Progenitor cell of endocrine pancreas (in vitro differentiated cells): ENCODE measurements around the gene HCLS1. TPM values are rescaled to one million over a fixed set of nuclear protein-coding genes. Genes with fewer than 3 reads are reported as not detected.

ENCODE experiments used
- DNase-seq: peaks from one replicate; pipeline ENCODE4 v3.0.0; 2021; ENCODE audit warnings: low spot score; ENCODE audit not compliant: unreplicated experiment
- H3K27ac Mint-ChIP-seq: 2 replicates; pipeline ENCODE4 v1.8.0; 2021; ENCODE audit warnings: mild to moderate bottlenecking, moderate library complexity, mixed read lengths
- H3K27me3 Mint-ChIP-seq: 2 replicates; pipeline ENCODE4 v1.8.0; 2021; ENCODE audit warnings: mixed read lengths
- H3K36me3 Mint-ChIP-seq: 2 replicates; pipeline ENCODE4 v1.8.0; 2022; ENCODE audit warnings: mixed read lengths; ENCODE audit not compliant: insufficient read depth
- H3K4me1 Mint-ChIP-seq: 2 replicates; pipeline ENCODE4 v1.8.0; 2021; ENCODE audit warnings: low read depth, mixed read lengths
- H3K4me3 Mint-ChIP-seq: 2 replicates; pipeline ENCODE4 v1.8.0; 2021; ENCODE audit warnings: low read depth, mild to moderate bottlenecking, moderate library complexity, mixed read lengths
- H3K9me3 Mint-ChIP-seq: 2 replicates; pipeline ENCODE4 v1.8.0; 2021; ENCODE audit warnings: low read depth, mixed read lengths
- CTCF ChIP-seq: fragments of 200-600 bp; sonication (generic); IDR thresholded peaks from one replicate; pipeline ENCODE4 v1.5.0; 2021; ENCODE audit warnings: antibody characterized with exemption, mild to moderate bottlenecking; ENCODE audit not compliant: unreplicated experiment
- total RNA-seq: library from RNA; stranded (reverse); gene quantifications from 2 replicates; pipeline ENCODE4 v1.2.1, GENCODE V29; 2021

The HCLS1 gene
- total RNA-seq, 1 donor from 2014 or later: 0.46 TPM

GRCh38 chr3:121654493-121655385 lies 6.0 kb downstream of the HCLS1 start:
- Mint-ChIP-seq H3K9me3 (no peaks in the 10 kb centered on the region), H3K27me3 (no peaks in the 10 kb centered on the region), H3K27ac (no peak overlapping the region), H3K36me3 (peaks cover 1% of the 10 kb centered on the region), H3K4me1 (no peaks in the 10 kb centered on the region), H3K4me3 (no peak overlapping the region)
- no peak for TF ChIP-seq CTCF
- DNase-seq: no peak

GRCh38 chr3:121651684-121652083 lies 9.0 kb downstream of the HCLS1 start:
- H3K36me3 Mint-ChIP-seq: peaks cover 1% of the 10 kb centered on the region
- DNase-seq: no peak
- no peak overlapping the region for H3K27ac Mint-ChIP-seq
- no peaks in the 10 kb centered on the region for H3K9me3 Mint-ChIP-seq
- H3K27me3 Mint-ChIP-seq: no peaks in the 10 kb centered on the region
- no peaks in the 10 kb centered on the region for H3K4me1 Mint-ChIP-seq
- no peak overlapping the region for H3K4me3 Mint-ChIP-seq
- TF ChIP-seq CTCF: no peak

GRCh38 chr3:121649645-121650044 lies 11.1 kb downstream of the HCLS1 start:
- no peak overlapping the region for H3K4me3 Mint-ChIP-seq
- no peaks in the 10 kb centered on the region for H3K27me3 Mint-ChIP-seq
- no peaks in the 10 kb centered on the region for H3K4me1 Mint-ChIP-seq
- H3K27ac Mint-ChIP-seq: no peak overlapping the region
- TF ChIP-seq CTCF: no peak
- H3K36me3 Mint-ChIP-seq: peaks cover 1% of the 10 kb centered on the region
- H3K9me3 Mint-ChIP-seq: no peaks in the 10 kb centered on the region
- DNase-seq: no peak

- no peak for DNase-seq
- H3K36me3 Mint-ChIP-seq: peaks cover 1% of the 10 kb centered on the region
- no peaks in the 10 kb centered on the region for H3K4me1 Mint-ChIP-seq
- no peak overlapping the region for H3K27ac Mint-ChIP-seq
- no peaks in the 10 kb centered on the region for H3K9me3 Mint-ChIP-seq
- no peak overlapping the region for H3K4me3 Mint-ChIP-seq
- H3K27me3 Mint-ChIP-seq: no peaks in the 10 kb centered on the region
- no peak for TF ChIP-seq CTCF
Measured at GRCh38 chr3:121648219-121648958, 12.3 kb downstream of the HCLS1 start.

GRCh38 chr3:121645054-121645453 lies 15.6 kb downstream of the HCLS1 start:
- no peak for TF ChIP-seq CTCF
- H3K4me3 Mint-ChIP-seq: no peak overlapping the region
- H3K27me3 Mint-ChIP-seq: no peaks in the 10 kb centered on the region
- no peaks in the 10 kb centered on the region for H3K4me1 Mint-ChIP-seq
- H3K9me3 Mint-ChIP-seq: no peaks in the 10 kb centered on the region
- no peaks in the 10 kb centered on the region for H3K36me3 Mint-ChIP-seq
- no peak for DNase-seq
- no peak overlapping the region for H3K27ac Mint-ChIP-seq
